ENCODE results near the gene VPS13D. TPM values are rescaled to one million over a fixed set of nuclear protein-coding genes. Genes with fewer than 3 reads are reported as not detected.

The VPS13D gene
- total RNA-seq, 1 experiment from 2014 or later = 20.2 TPM

GRCh38 chr1:12296016-12296415, 66.2 kb downstream of the VPS13D start:
- H2BK5ac ChIP-seq (ENCODE audit: insufficient read length, low read length) = no peak overlapping the region
- H3K23me2 ChIP-seq (ENCODE audit: insufficient read length, low read depth, low read length, poor library complexity, severe bottlenecking) = no peaks in the 10 kb centered on the region
- H3K4ac ChIP-seq (ENCODE audit: low read depth, low read length) = no peak overlapping the region
- H2AK5ac ChIP-seq (ENCODE audit: insufficient read length, low read length) = no peak overlapping the region
- H3K14ac ChIP-seq (ENCODE audit: insufficient read depth, low read length) = no peak overlapping the region
- no peak for TF ChIP-seq CTCF (conservative IDR thresholded peaks at IDR 0.05)
- DNase-seq = no peak
- Mint-ChIP-seq H3K4me1 (no peaks in the 10 kb centered on the region), H3K4me3 (no peak overlapping the region), H3K9me3 (no peaks in the 10 kb centered on the region), H3K27ac (no peak overlapping the region), H3K27me3 (ENCODE audit: low read depth) (no peaks in the 10 kb centered on the region), H3K36me3 (ENCODE audit: insufficient read depth in 1 of 3, low read depth in 3 of 3) (peaks cover 2 to 21% (median 11%) of the 10 kb centered on the region in 3 experiments; a peak in 5 of 7 replicates)
- no peaks in the 10 kb centered on the region for H3K27me3 ChIP-seq (ENCODE audit: insufficient read depth, low read length)
- H4K20me1 ChIP-seq (ENCODE audit: control insufficient read depth, insufficient read depth, insufficient read length) = no peaks in the 10 kb centered on the region
- no peaks in the 10 kb centered on the region for H3K9me3 ChIP-seq (ENCODE audit: control insufficient read depth, low read depth, low read length)
- H3K9ac ChIP-seq (ENCODE audit: extremely low read depth, insufficient read length, low read length) = no peak overlapping the region
- H4K5ac ChIP-seq (ENCODE audit: insufficient read length, low read depth, low read length) = no peak overlapping the region
- H2BK20ac ChIP-seq (ENCODE audit: low read depth, low read length, poor library complexity, severe bottlenecking) = no peak overlapping the region
- no peaks in the 10 kb centered on the region for H3K79me1 ChIP-seq (ENCODE audit: insufficient read depth, low read depth, low read length, poor library complexity, severe bottlenecking)
- no peak overlapping the region for H4K91ac ChIP-seq (ENCODE audit: insufficient read length, low read depth, low read length)
- H3K79me2 ChIP-seq (ENCODE audit: insufficient read depth, low read length) = no peaks in the 10 kb centered on the region
- H3K23ac ChIP-seq (ENCODE audit: insufficient read length, low read depth, low read length) = no peak overlapping the region
- WGBS (ENCODE audit: extremely low coverage, insufficient read length, low lambda C conversion rate) = no CpG with 5 or more reads among the region's 3 CpGs
- no peak overlapping the region for H3K27ac ChIP-seq (ENCODE audit: insufficient read length, low read depth, low read length)
- H3K4me1 ChIP-seq (ENCODE audit: insufficient read depth, low read length) = no peaks in the 10 kb centered on the region
- H4K8ac ChIP-seq (replicated peaks; ENCODE audit: insufficient read length, low read depth, low read length) = no peak overlapping the region
- no peak overlapping the region for H3K56ac ChIP-seq (ENCODE audit: insufficient read length, low read depth, low read length)
- no peak overlapping the region for H2BK15ac ChIP-seq (ENCODE audit: low read depth, low read length)
- H2BK120ac ChIP-seq (ENCODE audit: low read depth, low read length, poor library complexity, severe bottlenecking) = no peak overlapping the region
- H2AFZ ChIP-seq (ENCODE audit: low read length) = no peak overlapping the region
- no peak overlapping the region for H3K4me2 ChIP-seq (ENCODE audit: insufficient read depth, insufficient read length, low read length)
- H3T11ph ChIP-seq (ENCODE audit: low read length) = no peak overlapping the region
- no peak overlapping the region for H3K18ac ChIP-seq (ENCODE audit: insufficient read length, low read depth, low read length)
- H2BK12ac ChIP-seq (ENCODE audit: insufficient read length, low read depth, low read length) = no peak overlapping the region

Measured in H9 (cell line).